ENCODE data around the gene RYR3. TPM values are rescaled to one million over a fixed set of nuclear protein-coding genes. Genes with fewer than 3 reads are reported as not detected.
A peak's percentile ranks its signal among the peaks of the same experiment; 100 is the strongest.

RYR3 gene
- total and polyA plus RNA-seq, 7 donors, result 2.5 to 159 (median 24.0) TPM

- intact Hi-C loops (cut with DNase I), result no loop called here
- H3K27ac ChIP-seq, result peak overlapping the region; percentile 51
- H3K4me1 ChIP-seq, result peaks cover 13% of the 10 kb centered on the region
- H3K36me3 ChIP-seq (ENCODE audit: insufficient read depth in 1 of 2, low read depth in 1 of 2), result peaks cover 0 to 17% of the 10 kb centered on the region in 2 donors
- no peaks in the 10 kb centered on the region for H3K27me3 ChIP-seq (ENCODE audit: insufficient read depth in 3 of 3, low read length in 2 of 3)
- no peak overlapping the region for H3K4me3 ChIP-seq
- TF ChIP-seq CTCF (IDR thresholded peaks at IDR 0.05), result no peak
- ATAC-seq (peak; percentile 79 to 91 (median 88)), DNase-seq (no peak)
- 14 to 29% (median 21%) methylated on average over 2 of the region's 2 CpGs for WGBS, 3 donors
- no peaks in the 10 kb centered on the region for H3K9me3 ChIP-seq
Measured at GRCh38 chr15:33742800-33743199, 432.0 kb downstream of the RYR3 start.

- WGBS, 3 donors, result 74 to 81% (median 79%) methylated on average over 5 of the region's 5 CpGs
- no peaks in the 10 kb centered on the region for H3K36me3 ChIP-seq (ENCODE audit: insufficient read depth in 1 of 2, low read depth in 1 of 2)
- peaks cover 13% of the 10 kb centered on the region for H3K4me1 ChIP-seq
- no peak overlapping the region for H3K4me3 ChIP-seq
- ATAC-seq, result no peak
- no peaks in the 10 kb centered on the region for H3K27me3 ChIP-seq (ENCODE audit: insufficient read depth in 3 of 3, low read length in 2 of 3)
- H3K9me3 ChIP-seq, result no peaks in the 10 kb centered on the region
- no peak overlapping the region for H3K27ac ChIP-seq
- intact Hi-C loops (cut with DNase I), result no loop called here
- no peak for TF ChIP-seq CTCF (IDR thresholded peaks at IDR 0.05)
- no peak for DNase-seq
Measured at GRCh38 chr15:33746203-33746602, 435.4 kb downstream of the RYR3 start.

GRCh38 chr15:33753012-33753411 lies 442.2 kb downstream of the RYR3 start:
- Histone ChIP-seq H3K4me1 (no peaks in the 10 kb centered on the region), H3K4me3 (no peak overlapping the region), H3K9me3 (no peaks in the 10 kb centered on the region), H3K27me3 (ENCODE audit: insufficient read depth in 3 of 3, low read length in 2 of 3) (no peaks in the 10 kb centered on the region), H3K27ac (no peak overlapping the region), H3K36me3 (ENCODE audit: insufficient read depth in 1 of 2, low read depth in 1 of 2) (peaks cover 0 to 21% of the 10 kb centered on the region in 2 donors)
- no peak for TF ChIP-seq CTCF (IDR thresholded peaks at IDR 0.05)
- intact Hi-C loops (cut with DNase I), result no loop called here
- DNase-seq (no peak), ATAC-seq (no peak)
- WGBS, 3 donors, result 93 to 95% (median 94%) methylated on average over 1 of the region's 1 CpG

- no peaks in the 10 kb centered on the region for H3K27me3 ChIP-seq (ENCODE audit: insufficient read depth in 3 of 3, low read length in 2 of 3)
- 90 to 96% (median 90%) methylated on average over 3 of the region's 3 CpGs for WGBS, 3 donors
- intact Hi-C loops (cut with DNase I), result no loop called here
- DNase-seq, result no peak
- H3K27ac ChIP-seq, result no peak overlapping the region
- no peaks in the 10 kb centered on the region for H3K9me3 ChIP-seq
- ATAC-seq, result no peak
- TF ChIP-seq CTCF (IDR thresholded peaks at IDR 0.05), result no peak
- no peaks in the 10 kb centered on the region for H3K4me1 ChIP-seq
- H3K4me3 ChIP-seq, result no peak overlapping the region
- peaks cover 0 to 23% of the 10 kb centered on the region in 2 donors for H3K36me3 ChIP-seq (ENCODE audit: insufficient read depth in 1 of 2, low read depth in 1 of 2)
Measured at GRCh38 chr15:33754242-33754641, 443.5 kb downstream of the RYR3 start.

GRCh38 chr15:33756961-33757360 lies 446.2 kb downstream of the RYR3 start:
- H3K4me1 ChIP-seq, result no peaks in the 10 kb centered on the region
- intact Hi-C loops (cut with DNase I), result no loop called here
- H3K9me3 ChIP-seq, result no peaks in the 10 kb centered on the region
- no peak overlapping the region for H3K27ac ChIP-seq
- no peaks in the 10 kb centered on the region for H3K27me3 ChIP-seq (ENCODE audit: insufficient read depth in 3 of 3, low read length in 2 of 3)
- DNase-seq (no peak), ATAC-seq (no peak)
- TF ChIP-seq CTCF (IDR thresholded peaks at IDR 0.05), result no peak
- H3K4me3 ChIP-seq, result no peak overlapping the region
- H3K36me3 ChIP-seq (ENCODE audit: insufficient read depth in 1 of 2, low read depth in 1 of 2), result peaks cover 0 to 23% of the 10 kb centered on the region in 2 donors
- WGBS, 3 donors, result 84 to 93% (median 91%) methylated on average over 5 of the region's 5 CpGs

Measured in psoas muscle (tissue), 8 donors.